Adrenal gland (tissue), 5 donors: ENCODE measurements around the gene CFTR.

Experiments
- CTCF ChIP-seq, 6 experiments: fragments of 450-650 bp in 4 of 6; fragments of 200-600 bp in 2 of 6; sonication (generic) in 1 of 6; IDR thresholded peaks; 1 replicate in 5 of 6; 2 replicates in 1 of 6; pipeline versions ENCODE4 v1.5.1 to v1.8.0; 2016 to 2021; ENCODE audit warnings: antibody characterized with exemption in 6 of 6, mild to moderate bottlenecking in 2 of 6, moderate library complexity in 1 of 6
- POLR2A ChIP-seq, 2 donors: fragments of 450-650 bp; IDR thresholded peaks; one replicate each; pipeline ENCODE4 v1.6.1; 2017; ENCODE audit warnings: antibody characterized with exemption in 2 of 2, mild to moderate bottlenecking in 2 of 2, moderate library complexity in 1 of 2
- donor health status: DM: no; HTN: no; CAD: no.

- TF ChIP-seq CTCF (IDR thresholded peaks at IDR 0.05) (no peak), POLR2A (IDR thresholded peaks at IDR 0.05) (no peak)
Measured at GRCh38 chr7:117711556-117711955, 231.7 kb downstream of the CFTR start.
